Stimulated activated CD4-positive, alpha-beta T cell treated with anti-CD3 and anti-CD28 coated beads, Interleukin-4, amount 100 ng/mL, for 24 hours (primary cell): ENCODE data around the gene ROR1.

Source experiments
- DNase-seq: peaks from one replicate; pipeline ENCODE4 v3.0.0-alpha.2; 2020

ROR1 gene

GRCh38 chr1:63827411-63828321 is 53.8 kb downstream of the ROR1 start:
- no peak for DNase-seq

DNA sequence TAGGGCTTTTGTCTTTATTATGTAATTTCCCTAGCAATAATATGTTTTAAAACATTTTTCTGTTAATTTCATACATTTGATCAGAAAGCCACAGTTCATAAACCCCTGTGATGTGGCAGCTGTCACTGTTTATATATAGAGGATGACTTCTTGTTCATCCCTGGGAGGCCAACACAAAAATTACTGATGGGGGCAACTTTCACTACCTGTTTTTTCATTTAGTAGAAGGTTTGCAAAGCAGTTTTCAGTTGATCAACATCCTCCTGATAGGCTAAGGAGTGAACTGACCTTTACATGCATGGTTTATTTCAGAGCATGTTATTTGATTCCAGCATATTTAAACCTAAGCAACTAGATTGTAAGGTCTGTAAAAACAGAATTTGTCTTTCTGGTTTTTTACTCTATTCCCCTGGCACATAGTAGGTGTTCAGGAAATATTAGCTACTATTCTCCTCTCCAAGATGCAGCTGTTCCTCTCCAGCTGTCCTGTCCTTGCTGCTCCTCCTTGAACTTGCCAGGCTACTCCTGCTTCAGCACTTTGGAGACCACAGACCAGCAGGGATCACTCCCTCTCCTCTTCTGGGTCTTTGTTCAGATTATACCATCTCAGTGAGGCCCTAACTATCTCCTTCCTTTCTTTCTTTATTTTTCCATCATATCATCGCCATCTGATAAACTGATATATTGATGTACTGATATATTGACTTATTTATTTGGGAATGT is 54.7 kb downstream of the ROR1 start:
- DNase-seq = no peak

DNA sequence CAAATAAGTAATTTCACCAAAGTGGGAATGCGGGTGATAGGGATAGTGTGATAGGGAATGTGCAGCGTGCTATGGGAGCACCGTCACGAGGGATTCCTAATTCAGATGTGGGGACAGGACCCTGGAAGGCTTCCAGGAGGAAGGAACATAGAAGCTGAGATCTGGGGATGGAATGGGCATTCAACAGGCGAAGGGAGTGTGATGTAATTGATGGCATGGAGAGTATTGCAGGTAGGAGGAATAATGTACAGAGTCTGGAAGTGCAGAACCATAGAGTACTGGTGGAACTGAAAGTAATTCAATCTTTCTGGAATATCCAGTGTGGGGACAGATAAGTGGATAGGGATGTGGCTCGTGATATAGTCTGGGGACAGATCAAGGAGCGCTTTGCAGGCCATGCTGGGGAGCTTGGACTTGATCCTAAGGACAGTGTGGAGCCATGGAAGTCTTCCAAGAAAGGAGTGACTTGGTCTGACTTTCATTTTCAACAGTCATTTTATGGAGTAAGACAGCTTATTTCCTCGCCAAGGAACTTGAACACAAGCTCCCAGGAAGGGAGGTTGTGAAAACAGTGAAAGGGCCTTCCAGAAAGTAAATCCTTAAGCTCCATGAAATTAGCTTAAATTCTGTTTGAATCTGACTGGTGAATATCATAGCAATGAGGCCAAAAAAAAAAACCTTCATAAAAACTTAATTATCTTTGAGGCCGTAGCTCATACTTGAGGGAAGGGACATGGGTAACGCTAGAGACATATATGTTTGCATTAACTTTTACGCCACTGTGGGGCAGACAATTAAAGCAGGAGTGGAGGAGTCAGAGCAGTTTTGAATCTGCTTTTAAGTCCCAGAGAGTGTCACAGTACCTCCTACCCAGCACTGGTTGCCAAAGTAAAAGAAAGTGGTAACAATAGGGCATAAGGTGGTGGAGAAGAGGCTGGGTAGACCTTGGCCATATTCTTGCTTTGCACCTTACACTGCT is 55.8 kb downstream of the ROR1 start:
- no peak for DNase-seq

DNA sequence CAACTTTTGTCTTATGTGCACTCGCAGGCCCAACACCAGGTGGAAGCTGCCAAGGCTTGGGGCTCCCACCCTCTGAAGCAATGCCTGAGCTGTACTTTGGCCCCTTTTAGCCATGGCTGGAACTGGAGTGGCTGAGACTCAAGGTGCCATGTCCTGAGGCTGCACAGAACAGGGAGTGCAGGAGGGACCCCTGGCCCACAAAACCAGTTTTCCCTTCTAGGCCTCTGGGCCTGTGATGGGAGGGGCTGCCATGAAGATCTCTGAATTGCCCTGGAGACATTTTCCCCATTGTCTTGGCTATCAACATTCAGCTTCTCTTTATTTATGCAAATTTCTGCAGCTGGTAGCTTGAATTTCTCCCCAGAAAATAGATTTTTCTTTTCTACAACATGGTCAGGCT is 57.6 kb downstream of the ROR1 start:
- DNase-seq = no peak

DNA sequence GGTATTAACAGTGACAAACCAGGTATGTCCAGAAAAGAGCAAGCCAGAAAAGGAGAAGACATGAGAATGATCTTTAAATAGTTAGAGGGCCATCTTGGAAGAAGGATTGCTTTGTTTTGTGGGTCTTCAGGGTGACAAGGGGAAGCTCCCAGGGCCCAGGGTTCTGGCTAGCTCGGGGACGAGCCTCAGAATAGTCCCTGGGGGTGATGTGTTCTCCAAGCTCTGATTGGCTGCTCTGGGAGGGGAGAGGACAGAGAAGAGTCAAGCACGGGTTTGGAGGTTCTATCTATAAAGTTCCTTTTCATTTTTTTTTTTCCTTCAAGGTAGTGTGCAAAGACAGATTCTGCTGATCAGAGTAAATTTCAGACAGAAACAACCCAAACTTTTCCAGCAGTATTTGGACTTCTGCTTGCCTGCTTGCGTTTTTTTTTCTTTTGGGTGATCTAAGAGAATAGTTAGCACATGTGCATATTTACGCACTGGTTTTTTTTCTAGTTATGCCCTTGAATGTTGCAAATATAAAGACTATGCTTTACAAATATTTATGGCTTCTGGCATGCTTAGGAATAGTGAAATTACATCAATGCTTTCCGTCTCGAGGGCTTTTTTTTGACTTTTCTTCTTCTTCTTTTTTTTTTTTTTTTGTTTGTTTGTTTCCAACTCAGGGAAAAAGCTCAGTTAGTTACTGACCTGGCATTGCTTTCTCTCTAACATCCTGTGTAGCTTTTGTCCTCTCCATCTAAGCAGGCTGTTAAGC is 59.7 kb downstream of the ROR1 start:
- DNase-seq = no peak

- DNase-seq = no peak
Measured at GRCh38 chr1:63835128-63835527, 61.3 kb downstream of the ROR1 start.

DNA sequence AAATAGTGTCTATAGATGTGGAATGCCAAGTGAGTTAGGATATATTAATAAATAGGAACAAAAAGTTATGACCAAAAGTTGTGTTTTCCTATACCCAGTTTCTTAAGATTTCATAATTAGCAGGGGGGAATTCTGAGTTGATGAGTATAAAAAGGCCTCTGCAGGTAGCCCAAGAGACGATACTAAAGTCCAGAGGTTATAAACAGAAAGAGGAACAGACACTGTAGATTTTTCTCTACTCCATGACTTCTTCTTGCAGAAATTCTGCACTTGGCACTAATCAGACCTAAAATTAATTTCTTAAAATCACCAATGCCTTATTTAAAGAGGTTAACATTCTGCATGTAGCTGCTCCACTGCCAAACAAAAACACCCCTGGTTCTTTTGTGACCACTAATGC is 62.6 kb downstream of the ROR1 start:
- DNase-seq = no peak

DNA sequence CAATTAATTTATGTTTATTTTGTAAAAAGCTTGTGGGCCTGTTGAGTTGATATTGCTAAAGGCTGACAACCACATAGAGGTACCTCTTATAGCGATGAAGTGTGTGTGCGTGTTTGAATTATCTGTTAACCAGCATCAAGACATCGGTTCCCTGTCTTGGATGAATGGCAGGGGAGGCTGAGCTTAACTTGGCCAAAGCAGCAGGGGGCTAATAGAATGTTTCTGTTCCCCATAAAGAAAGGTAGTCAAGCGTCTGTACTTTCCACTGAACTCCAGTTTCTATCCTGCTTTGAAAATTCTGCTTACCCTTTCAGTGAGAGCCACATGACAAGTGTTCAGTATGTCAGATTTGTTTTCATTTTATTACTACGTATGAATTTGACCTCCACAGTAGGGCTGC is 63.0 kb downstream of the ROR1 start:
- no peak for DNase-seq

DNA sequence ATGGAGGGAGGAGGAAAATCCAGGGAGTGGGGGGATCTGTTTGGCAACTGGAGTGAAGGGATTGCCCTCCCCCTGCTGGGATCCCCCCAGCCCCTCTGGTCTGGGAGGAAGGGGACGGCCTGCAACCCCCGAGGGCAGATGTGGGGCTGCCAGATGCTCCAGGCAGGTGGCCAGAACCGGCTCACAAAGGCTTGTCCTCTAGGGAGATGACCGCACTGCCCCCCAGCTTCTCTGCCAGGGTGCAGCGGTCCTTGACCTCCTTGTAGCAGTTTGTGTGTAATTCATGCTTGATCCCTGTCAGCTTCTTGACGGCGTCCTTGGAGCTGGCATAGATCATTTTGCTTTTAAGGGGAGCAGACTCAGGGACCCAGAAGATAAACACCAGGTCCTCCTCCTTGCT is 69.2 kb downstream of the ROR1 start:
- no peak for DNase-seq

DNA sequence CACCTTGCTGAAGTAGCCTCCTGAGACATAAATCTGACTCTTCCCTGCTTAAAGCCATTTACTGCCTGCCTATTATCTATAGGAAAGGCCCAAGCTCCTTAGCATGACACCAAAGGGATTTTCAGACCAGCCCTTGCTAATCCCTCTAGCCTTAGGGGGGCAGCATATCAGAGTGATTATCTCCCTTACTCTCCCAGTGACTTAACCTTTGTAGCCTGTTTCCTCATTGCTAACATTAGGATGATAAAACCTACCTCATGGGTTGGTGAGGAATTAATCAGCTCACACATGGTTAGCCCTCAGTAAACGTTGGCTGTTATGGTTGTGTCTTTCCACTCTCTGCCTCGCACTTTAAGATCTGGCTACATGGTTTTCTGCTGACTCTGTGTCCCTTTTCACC is 70.1 kb downstream of the ROR1 start:
- no peak for DNase-seq

DNA sequence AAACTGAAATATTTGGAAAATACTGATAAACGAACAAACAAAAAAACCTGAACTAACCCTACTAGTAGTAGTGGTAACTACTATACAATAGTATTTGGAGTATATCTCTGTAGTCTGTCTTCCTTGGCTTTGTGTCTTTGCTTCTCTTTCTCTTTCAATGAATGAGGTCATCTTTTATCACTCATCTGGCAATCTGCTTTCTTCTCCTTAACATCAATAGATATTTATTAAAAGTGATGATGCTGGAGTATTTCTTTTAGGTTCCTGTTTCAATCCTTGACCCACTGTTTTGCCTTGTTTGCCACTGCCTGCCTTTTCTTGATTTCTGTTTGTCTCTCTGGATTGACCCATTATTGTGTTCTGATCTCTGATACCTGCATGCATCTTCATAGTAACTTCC is 71.5 kb downstream of the ROR1 start:
- no peak for DNase-seq

- DNase-seq = no peak
Measured at GRCh38 chr1:63847308-63847910, 73.6 kb downstream of the ROR1 start.

DNA sequence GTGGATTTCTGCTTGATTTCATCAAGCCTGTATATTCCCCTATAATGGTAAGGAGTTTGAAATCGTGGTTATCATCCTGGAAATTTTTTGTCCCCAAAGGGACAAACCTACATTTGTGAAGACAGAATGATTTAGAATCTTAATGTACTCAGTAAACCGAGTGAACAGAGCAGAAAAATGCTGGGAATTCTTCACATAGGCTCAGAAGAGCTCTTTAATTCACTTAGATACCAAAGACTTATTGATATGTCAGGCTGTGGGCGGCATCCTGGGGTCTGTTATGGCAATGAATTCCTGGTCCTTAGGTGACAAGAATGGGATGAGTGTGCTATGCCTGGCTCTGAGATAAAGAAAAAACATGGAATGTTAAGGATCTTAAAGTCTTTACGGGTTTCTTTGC is 74.9 kb downstream of the ROR1 start:
- DNase-seq = no peak

- DNase-seq = no peak
Measured at GRCh38 chr1:63849149-63849548, 75.3 kb downstream of the ROR1 start.

DNA sequence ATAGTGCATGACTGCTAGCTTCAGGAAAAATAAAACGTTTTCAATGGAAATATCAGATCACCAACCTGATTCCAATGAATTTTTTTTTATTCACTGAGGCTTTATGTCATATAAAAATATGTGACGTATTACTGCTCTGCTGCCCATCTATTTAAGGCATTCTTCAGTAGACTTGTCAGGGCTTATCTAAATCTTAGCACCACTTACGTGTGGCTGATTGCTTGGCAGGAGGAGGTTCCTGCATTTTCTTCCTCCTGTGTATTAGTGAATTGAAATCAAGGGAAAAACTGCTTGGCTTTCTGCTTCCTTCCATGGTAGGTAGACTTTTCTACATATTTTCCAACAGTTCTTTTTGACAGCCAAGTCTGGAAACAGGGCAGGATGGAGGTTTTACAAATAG is 80.3 kb downstream of the ROR1 start:
- no peak for DNase-seq

- DNase-seq = no peak
Measured at GRCh38 chr1:63855942-63856341, 82.1 kb downstream of the ROR1 start.

- DNase-seq = no peak
Measured at GRCh38 chr1:63856924-63857323, 83.1 kb downstream of the ROR1 start.

GRCh38 chr1:63857478-63857877 is 83.7 kb downstream of the ROR1 start:
- no peak for DNase-seq

DNA sequence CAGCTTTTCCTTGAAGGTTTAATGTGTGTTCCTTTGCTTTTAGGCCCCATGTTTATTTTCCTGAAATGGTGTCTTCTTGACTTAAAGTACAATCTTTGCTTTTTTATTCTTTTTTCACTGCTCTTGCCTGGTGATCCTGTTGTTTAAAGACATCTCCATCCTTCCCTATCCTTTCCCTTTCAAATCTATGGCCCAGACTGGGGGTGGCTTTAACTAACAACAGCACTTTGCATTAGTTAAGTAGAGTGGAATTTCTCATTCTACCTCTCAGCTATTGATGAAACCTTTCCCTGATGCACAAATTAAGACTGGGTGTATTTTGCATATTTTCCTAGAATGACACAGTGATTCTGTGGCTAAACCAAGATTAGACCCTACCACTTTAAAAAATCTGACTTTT is 84.3 kb downstream of the ROR1 start:
- DNase-seq = no peak

DNA sequence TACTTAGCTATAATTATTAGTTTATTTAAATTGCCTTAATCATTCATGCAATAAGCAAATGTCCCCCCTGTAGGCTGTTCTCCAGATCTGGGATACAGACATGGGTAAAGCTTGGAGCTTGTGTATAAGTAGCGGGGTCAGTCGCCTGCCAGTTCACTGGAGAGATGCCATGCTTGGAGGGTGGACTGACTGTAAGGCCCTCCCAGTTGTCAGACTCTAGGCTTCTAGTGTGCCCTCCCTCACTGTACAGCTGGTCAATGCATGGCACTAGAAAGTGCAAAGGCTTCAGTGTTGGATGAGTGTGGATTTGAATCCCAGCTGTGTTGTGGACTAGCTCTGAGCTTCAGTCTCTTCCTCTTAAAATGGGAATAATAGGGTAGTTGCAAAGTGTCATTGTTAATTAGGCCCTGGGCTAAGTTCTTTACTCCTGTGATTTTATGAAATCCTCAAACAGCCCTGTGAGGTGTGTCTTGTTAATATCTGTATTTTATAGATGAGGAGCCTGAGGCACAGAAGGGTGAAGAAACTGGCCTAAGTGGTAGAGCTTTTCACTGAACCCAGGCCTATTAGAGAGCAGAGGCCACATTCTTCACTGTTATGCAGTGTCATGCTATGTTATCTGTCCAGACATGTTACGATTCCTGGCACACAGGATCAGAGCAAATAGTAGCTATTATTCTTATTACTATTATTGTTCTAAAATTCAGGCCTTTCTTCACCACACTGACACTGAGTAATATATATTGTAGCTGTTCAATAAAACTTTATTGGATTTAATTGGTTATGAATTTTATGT is 85.9 kb downstream of the ROR1 start:
- DNase-seq = no peak

DNA sequence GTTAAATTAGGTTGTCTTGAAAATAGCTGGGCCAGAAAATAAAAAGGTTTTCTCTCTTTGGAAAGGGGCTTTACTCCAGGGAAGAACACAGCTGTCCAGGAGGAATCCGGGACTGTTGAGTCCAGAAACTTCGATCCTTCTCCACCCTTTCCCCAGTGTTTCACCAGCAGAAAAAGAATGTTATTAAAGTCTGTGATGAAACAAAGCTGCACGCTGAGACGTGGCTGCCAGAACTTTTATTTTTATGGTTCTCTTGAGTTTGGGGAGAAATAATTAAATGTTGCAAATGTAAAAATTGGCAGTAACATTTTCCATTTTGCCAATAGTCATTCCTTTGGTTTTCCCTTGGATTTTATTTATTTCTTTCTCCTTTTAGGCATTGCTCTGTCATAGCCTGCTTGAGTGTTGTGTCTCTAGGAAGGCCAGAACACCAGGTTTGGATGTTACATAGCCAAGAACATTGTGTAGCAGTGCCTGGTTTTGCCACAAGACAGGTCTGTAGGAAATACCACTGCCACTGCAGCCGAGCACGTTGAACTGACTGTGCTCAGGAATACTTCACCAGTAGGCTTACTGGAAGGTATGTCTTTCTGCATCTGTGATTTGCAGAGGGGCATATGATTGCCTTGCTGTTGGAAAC is 87.4 kb downstream of the ROR1 start:
- no peak for DNase-seq
